BJ (cell line): ENCODE measurements around the gene TCAF1. TPM values are rescaled to one million over a fixed set of nuclear protein-coding genes. Genes with fewer than 3 reads are reported as not detected.
"Not testable (repeated sequence)": the region's sequence is repeated elsewhere in the genome, so short reads cannot be mapped to it uniquely, and the experiment has no call there.

ENCODE experiments used
- CTCF ChIA-PET: fragments of 350-600 bp; formaldehyde crosslinking; extraction: SDS; loops from one replicate; lab custom pipeline; 2021; ENCODE audit warnings: antibody characterized with exemption, inconsistent platforms; lab: Yijun Ruan, JAX
- POLR2A ChIA-PET: fragments of 300-600 bp; sonication (Branson Sonifier 250); formaldehyde crosslinking; extraction: SDS; loops from one replicate; lab custom pipeline; 2021; ENCODE audit warnings: antibody characterized with exemption; lab: Charles Lee
- DNase-seq: peaks from one replicate; pipeline ENCODE4 v3.0.0-alpha.2; 2011; ENCODE audit warnings: low read depth
- H3K27me3 ChIP-seq: 2 replicates; pipeline ENCODE4 v1.6.0; 2011; ENCODE audit warnings: low read length; ENCODE audit not compliant: control insufficient read depth, insufficient read depth
- H3K36me3 ChIP-seq: 2 replicates; pipeline ENCODE4 v1.5.1; 2011; ENCODE audit warnings: low read length; ENCODE audit not compliant: control insufficient read depth, insufficient read depth
- H3K4me3 ChIP-seq: 2 replicates; pipeline ENCODE4 v1.5.1; 2011; ENCODE audit warnings: low read depth, mild to moderate bottlenecking, control low read depth, low read length
- polyA plus RNA-seq: library from polyadenylated mRNA; depleted of rRNA; stranded (reverse); fragments of >200 nt; gene quantifications from 2 replicates; pipeline ENCODE4 v1.2.3, GENCODE V29; 2011
- TF ChIP-seq, protein P1 (sequence below): IDR thresholded peaks from 2 replicates; pipeline ENCODE4 v1.5.1; 2011; ENCODE audit warnings: low read depth, mild to moderate bottlenecking, control low read depth, inconsistent platforms, low read length, moderate library complexity; ENCODE audit not compliant: insufficient read depth

The TCAF1 gene
- polyA plus RNA-seq, 1 experiment: 55.2 TPM

DNA sequence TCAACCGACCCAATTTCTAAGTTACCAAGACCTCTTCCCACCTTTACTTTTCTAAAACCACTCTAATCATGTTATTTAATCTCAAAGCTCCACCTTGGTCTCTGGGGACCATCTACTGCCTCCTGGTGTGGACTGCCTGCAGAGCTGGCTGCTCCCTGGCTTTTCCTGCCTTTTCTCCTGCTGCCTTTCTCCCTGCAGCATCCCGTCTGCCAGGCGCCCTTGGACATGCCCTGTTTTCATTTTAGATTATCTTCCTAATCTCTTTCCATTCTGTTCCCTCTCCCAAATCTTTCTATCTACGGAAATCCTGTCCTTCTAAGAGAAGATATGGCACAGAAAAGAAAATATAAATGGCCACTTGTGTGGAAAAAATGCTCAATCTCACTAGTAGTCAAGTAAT is 23.1 kb downstream of the TCAF1 start:
- no peak for DNase-seq
- H3K4me3 ChIP-seq: no peak overlapping the region
- peaks cover 5% of the 10 kb centered on the region for H3K36me3 ChIP-seq
- ChIA-PET POLR2A (no interaction called here), CTCF (no interaction called here)
- H3K27me3 ChIP-seq: no peaks in the 10 kb centered on the region
- TF ChIP-seq, protein P1, sequence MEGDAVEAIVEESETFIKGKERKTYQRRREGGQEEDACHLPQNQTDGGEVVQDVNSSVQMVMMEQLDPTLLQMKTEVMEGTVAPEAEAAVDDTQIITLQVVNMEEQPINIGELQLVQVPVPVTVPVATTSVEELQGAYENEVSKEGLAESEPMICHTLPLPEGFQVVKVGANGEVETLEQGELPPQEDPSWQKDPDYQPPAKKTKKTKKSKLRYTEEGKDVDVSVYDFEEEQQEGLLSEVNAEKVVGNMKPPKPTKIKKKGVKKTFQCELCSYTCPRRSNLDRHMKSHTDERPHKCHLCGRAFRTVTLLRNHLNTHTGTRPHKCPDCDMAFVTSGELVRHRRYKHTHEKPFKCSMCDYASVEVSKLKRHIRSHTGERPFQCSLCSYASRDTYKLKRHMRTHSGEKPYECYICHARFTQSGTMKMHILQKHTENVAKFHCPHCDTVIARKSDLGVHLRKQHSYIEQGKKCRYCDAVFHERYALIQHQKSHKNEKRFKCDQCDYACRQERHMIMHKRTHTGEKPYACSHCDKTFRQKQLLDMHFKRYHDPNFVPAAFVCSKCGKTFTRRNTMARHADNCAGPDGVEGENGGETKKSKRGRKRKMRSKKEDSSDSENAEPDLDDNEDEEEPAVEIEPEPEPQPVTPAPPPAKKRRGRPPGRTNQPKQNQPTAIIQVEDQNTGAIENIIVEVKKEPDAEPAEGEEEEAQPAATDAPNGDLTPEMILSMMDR: no peak

DNA sequence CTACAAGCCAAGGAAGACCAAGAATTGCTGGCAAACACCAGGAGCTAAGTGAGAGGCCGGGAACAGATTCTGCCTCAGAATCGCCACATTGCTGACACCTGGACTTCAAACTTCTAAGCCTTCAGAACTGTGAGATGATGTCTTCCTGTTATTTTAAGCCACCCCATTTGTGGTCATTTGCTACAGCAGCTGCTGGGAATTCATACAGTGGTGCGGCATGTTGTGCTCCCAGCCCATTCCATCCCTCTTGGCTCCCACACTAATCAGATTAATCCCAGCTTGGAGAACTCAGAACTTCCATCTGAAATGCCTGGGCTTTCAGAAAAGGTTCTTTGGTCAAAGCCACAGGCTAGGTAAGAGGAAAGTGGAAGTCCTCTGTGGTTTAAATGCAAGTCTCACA is 24.9 kb downstream of the TCAF1 start:
- Histone ChIP-seq H3K4me3 (no peak overlapping the region), H3K27me3 (no peaks in the 10 kb centered on the region), H3K36me3 (peaks cover 5% of the 10 kb centered on the region)
- ChIA-PET POLR2A (no interaction called here), CTCF (interaction anchor here (1.8 kb wide), 1 partner anchor 10 kb away, joined by 5 read pairs; no protein-coding TSS in a partner anchor)
- TF ChIP-seq, protein P1: no peak
- DNase-seq: no peak

DNA sequence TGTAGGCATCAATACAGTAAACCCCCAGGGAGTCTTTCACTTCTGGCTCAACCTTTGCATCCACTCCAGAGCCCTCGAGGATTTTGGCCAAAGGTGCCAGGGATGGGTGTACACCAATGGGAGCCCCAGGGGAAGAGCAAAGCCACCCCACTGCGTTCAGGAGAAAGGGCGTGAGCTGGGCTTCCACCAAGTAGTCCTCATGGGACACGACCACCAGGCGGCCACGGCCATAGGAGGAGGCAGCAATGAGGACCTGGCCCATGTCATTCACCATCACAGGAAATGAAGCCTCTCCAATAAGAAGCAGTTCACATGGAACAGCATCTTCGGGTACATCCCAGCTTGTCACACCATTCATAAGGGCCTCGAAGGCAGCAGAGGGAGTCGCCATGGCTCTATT is 25.8 kb downstream of the TCAF1 start:
- POLR2A ChIA-PET: no interaction called here
- TF ChIP-seq, protein P1: no peak
- H3K4me3 ChIP-seq: no peak overlapping the region
- CTCF ChIA-PET: interaction anchor here (0.8 to 1.8 kb wide), 2 partner anchors 11 to 136 kb away, joined by 4 to 5 read pairs; no protein-coding TSS in a partner anchor
- no peaks in the 10 kb centered on the region for H3K27me3 ChIP-seq
- DNase-seq: no peak
- H3K36me3 ChIP-seq: peaks cover 5% of the 10 kb centered on the region

DNA sequence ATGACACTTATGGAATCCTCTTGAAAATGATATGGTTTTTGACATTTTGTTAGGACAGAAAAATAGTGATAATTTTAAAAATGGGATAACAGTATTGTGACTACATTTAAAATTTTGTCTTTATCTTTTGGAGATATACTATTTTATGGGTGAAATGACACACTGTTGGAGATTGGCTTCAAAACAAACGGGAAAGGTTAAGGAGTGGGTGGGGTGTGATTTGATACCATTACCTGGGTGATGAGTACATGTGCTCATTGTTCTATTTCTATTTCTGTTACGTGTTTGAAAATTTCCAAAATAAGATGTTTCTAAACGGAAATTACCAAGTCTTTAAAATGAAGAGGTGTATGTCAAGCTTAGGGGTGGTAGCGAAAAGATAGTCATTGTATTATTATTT is 28.7 kb downstream of the TCAF1 start:
- CTCF ChIA-PET, POLR2A ChIA-PET, DNase-seq, H3K4me3 ChIP-seq, H3K27me3 ChIP-seq, H3K36me3 ChIP-seq: not testable (repeated sequence)

DNA sequence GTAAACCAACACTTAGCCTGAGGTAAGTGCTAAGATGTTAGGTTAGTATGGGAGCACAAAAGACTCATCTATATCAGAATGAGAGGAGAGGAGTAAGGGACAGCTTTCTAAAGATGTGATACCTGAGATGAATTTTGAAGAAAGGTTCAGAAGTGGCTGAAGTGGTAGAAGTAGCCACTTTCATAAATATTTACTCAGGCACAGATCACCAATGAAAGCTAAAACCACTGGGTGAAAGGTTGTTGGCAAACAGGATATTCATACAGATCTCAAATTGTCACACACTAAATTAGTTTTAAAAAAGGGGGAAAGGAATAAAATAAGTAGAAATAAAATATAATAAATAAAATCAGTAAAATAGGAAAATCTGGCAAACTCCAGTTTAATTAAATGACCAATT is 30.4 kb downstream of the TCAF1 start:
- H3K4me3 ChIP-seq, POLR2A ChIA-PET, DNase-seq, H3K27me3 ChIP-seq, H3K36me3 ChIP-seq, CTCF ChIA-PET: not testable (repeated sequence)

DNA sequence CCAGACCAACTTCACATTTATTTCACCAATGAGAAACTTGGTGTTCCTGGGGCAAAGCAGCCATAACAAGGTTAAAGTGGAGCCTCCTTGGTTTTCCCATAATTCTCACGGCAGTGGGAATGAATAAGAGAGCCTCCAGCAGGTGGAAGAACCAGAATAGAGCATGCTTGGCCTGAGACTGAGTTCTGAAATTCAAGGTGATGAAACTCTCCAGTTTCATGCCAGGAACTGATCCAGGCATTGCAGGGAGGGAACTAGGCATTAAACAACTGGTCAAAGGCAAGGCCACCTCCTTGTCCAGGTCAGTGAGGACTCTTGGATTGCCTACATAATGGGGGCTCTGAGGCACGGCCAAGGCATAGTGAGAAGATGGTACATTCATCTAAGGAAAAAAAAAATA is 44.0 kb downstream of the TCAF1 start:
- H3K36me3 ChIP-seq, H3K27me3 ChIP-seq, H3K4me3 ChIP-seq, POLR2A ChIA-PET, CTCF ChIA-PET, DNase-seq: not testable (repeated sequence)

DNA sequence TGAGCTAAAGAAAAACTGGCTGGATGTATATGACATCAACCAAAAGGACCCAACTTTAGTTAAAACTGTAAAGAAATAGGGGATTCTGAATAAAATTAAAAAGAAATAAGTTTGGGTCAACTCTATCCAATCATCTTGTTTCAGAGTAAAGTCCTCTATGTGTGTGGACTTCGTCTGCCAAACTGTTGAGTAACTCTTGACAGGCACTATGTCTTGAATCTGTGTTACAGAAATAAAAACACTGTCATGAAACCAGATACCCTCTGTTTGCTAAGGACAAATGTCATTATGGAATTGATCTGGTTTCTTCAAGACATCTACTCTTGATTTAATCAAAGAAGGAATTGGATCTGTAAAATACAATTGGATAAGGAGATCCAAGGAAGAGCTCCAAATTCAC is 46.5 kb downstream of the TCAF1 start:
- H3K4me3 ChIP-seq, DNase-seq, CTCF ChIA-PET, H3K36me3 ChIP-seq, POLR2A ChIA-PET, H3K27me3 ChIP-seq: not testable (repeated sequence)
